Activated CD4-positive, alpha-beta T cell treated with anti-CD3 and anti-CD28 coated beads, Interleukin-2, amount 50 U/mL, for 48 hours (primary cell): ENCODE data around the gene CLEC20A.

ENCODE experiments used
- DNase-seq, 2 experiments: peaks; one replicate each; pipeline ENCODE4 v3.0.0-alpha.2; 2020

The CLEC20A gene

GRCh38 chr1:178498896-178499675, 2.3 kb upstream of the CLEC20A start:
- no peak for DNase-seq

DNA sequence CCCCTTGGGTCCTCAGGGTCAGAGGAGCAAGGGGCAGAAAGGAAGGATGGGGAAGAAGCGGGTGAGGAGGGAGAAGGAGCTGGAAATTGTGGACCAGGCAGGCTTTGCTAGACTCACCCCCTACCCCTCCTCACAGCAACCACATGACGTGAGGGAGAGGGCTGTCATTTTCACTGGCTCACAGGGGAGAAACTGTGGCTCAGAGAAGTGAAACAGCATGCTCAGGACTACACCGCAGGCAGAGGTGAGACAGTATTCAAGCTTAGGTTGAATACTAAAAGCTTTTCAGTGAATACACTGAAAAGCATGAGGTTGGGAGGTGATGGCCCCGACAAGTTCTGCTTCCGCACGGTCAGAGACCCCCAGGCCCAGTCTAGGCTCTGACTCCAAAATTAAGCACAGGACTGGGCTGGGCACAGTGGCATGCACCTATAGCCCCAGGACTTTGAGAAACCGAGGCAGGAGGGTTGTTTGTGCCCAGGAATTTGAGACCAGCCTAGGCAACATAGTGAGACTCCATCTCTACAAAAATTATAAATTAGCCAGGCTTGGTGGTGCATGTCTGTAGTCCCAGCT, 1.2 kb upstream of the CLEC20A start:
- no peak for DNase-seq

DNA sequence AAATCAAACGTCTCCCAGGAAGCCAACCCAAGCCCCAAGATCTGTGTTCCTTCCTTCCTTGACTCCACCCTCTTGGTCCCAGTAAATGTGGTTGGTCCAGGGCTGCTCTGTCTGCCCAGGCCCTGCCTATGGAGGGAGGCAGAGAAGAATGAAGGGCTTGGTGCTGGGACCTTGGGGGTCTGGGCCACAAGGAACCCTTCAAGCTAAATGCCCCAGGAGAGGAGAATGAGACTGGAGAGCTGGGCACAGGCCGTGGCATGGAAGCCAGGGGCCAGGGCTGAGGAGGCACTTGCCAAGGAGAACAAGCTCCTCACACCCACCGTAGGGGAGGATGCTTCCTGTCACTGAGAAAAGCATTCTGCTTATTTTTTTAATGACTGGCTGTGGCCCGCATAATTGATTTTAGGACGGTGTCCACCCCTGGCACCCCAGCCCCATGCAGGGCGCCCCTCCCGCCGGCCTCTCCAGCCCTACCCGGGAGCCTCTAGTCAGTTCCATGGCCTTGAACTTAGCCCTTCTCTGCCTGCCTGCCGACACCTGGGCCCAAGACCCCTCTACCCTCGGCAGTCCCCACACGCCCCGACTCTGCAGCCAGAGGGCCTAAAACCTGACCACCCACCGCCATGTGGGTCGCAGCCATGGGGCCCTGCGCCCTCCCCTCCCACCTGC, 889 bp downstream of the CLEC20A start:
- DNase-seq = no peak

- DNase-seq = no peak
Observed at GRCh38 chr1:178495158-178495557, 1.6 kb downstream of the CLEC20A start.

DNA sequence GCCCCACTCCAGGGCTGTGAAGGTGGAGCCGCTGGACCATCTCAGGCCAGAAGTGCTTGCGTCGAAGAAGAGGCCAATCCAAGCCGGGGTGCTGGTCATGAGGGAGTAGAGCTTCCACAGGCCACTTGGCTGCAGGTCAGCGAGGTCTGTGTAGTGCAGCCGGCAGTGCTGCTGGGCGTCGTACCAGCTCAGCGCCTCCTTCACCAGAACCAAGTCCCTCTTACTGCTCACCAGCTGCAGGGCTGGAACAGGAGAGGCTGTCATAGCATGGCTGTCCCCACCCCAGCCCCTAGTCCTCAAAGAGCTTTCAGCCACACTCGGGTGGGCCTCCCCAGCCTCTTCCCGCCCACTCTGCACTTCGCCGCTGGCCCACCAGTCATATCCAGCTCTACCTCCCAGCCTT, 2.2 kb downstream of the CLEC20A start:
- no peak for DNase-seq

GRCh38 chr1:178493301-178493741, 3.4 kb downstream of the CLEC20A start:
- DNase-seq = no peak

DNA sequence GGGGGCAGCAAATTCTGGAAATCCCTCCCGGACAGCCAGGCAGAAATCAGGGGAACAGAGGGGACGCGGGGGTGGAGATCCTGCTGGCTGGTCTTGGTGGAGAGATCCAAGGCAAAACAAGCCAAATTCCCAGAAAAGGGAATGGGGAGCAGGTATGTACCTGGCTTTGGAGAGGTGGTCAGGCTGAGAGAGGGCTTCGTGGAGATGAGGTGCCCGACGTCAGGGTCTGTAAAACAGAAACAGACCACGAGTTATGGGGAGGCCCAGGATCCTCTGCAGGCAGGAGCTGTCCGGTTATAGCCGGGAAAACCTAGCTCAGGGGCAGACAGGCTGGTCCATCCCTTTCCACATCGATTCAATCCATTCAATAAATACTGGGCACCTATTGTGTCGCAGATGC, 4.4 kb downstream of the CLEC20A start:
- DNase-seq = no peak

- no peak for DNase-seq
Observed at GRCh38 chr1:178491721-178492120, 5.0 kb downstream of the CLEC20A start.

DNA sequence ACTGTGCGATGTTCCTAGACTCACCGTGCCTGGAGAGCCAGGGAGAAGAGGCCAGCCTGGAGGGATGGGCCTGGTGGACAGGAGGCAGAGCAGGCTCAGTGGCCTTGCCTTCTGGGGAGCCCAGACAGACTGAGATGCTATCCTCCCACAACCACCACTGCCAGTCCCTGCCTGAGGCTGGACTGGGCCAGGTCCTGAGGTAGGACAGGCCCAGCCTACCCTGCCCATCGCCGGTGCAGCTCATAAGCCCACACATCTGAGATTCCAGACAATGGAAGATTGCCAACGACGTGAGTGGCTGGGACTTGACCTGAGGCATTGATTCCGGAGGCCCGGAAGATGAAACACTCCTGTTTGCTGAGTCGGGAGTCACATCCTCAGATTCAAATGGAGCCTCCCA, 5.8 kb downstream of the CLEC20A start:
- DNase-seq = no peak

- DNase-seq = no peak
Observed at GRCh38 chr1:178490136-178490535, 6.6 kb downstream of the CLEC20A start.

DNA sequence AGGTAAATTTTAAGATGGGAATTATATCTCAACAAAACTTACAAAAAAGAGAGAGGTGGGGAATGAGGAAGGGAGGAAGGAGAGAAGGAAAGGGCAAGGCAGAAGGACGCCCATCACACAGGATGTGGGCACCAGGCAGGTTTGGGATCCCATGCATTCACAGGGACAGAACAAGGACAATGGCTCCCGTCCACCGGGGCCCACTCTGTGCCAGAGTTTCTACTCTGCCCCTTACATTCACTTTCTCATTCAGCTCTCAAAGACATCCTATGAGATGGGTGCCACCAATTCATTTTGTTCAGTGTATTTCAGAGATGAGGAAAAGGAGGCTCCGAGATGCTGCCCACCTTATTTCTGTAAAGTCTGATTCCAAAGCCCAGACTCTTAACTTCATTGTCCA, 7.4 kb downstream of the CLEC20A start:
- no peak for DNase-seq

DNA sequence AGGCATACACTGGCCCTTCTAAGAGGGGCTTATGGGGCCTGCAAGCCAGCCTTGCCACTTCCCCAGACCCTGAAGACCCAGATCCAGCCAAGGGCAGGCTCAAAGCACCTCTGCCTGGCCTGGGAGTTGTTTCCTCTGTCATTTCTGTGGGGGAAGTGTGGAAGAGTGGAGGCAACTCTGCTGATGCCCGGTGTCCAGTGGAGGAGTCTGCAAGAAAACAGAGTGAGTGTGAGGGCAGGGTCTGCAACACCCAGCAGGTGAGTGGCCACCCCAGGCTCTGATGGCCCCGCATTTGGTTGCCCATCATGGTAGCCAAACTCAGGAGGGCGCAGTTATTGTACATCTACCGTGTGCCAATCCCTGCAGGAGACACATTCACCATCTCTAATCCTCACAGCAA, 8.4 kb downstream of the CLEC20A start:
- DNase-seq = no peak

DNA sequence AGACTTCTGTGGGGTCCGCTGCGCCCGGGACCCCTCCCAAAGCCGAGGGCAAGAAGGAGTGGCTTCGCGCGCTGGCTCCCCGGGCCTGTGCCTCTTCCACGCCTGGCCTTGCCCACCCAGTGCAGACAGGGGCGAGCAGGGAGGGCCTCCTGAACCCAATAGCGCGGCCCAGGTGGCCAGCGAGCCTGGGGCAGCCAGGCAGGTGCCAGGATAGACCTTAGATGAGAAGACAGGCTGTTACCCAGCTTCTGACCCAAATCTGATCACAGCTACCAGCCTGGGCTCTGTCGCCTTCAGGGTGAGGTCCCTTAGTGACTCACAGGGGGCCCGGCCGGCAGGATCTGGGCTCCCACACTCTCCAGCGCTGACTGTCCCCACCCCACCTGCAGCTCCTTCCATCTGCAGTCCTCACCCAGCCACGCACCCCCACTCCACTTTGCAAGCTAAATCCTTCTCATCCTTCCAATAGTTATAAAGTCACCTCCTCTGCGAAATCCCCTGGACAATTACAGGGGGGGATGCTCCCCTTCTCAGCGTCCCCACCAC, 9.6 kb downstream of the CLEC20A start:
- no peak for DNase-seq

GRCh38 chr1:178486100-178487069, 10.4 kb downstream of the CLEC20A start:
- no peak for DNase-seq

DNA sequence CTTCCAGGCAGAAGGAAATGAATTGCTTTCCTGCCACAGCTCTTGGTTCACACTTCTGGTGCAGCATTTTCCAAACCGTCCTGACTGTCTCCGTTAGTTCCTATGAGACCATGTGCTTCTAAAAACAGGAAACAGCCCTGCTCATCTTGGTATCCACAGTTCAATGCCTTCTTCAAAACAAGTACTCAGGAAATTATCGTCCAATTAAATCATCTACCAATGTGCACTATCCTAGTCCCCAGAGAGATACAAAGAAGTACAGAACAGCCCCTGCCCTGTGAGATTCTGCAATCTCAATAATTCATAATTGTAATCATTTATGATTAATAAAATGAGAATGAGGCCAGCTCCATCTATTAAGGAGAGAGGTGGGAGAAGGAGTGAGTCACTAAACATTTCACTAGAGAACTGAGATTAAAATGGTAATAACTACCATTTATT, 11.2 kb downstream of the CLEC20A start:
- no peak for DNase-seq

DNA sequence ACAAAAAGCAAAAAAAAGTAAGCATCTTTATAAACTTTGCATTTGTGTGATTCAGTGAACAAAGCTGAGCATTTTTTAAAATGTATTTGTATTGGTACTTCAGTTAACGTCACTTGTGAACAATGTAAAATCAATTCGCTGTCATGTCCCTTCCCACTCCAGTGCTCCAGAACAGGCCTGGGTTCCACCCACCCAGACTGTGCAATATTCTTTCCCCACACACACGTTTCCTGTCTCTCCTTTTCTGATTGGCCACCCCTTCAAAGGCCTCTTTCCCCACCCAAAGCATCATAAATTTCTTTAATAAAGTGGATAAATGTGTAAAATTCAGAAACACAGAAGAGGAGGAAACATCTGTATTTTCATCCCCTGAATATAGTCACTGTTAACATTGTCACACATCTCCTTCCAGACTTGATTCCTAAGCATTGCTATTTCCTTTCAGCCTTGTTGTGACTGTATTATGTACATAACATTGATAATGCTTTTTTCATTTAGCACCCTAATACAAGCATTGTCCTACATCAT, 12.0 kb downstream of the CLEC20A start:
- DNase-seq = no peak

DNA sequence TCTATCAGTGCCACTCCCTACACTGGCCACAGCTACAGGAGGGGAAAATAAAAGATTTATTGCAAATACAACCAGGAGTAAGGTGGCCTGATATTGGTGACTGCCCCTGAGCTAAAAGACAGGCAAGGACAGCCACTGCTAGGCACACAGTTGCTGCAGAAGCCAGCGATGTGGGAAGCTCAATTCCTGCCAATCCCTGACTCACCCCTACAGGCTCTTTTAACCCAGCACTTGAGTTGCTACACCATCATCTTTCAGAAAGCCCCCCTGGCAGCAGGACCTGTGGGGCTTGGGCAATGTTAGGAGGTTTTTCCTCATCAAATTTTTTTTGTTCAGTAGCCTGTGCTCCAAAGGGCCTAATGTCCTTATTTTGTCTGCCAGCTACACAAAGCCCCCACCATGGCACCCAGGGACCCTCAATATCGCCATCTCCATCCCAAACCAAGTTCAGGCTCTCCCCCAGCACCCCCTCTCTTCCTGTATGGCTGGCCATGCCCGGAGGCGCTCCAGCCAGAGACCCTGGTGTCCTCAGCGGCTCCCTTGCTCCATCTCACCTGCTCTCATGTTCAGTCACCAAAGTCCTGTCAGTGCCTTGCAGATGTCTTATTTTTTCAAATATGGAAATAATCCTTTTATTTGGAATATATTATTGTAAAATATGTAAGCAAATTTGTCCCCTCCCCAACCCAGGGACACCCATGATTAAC, 13.4 kb downstream of the CLEC20A start:
- no peak for DNase-seq

- DNase-seq = no peak
Observed at GRCh38 chr1:178477841-178478240, 18.9 kb downstream of the CLEC20A start.

DNA sequence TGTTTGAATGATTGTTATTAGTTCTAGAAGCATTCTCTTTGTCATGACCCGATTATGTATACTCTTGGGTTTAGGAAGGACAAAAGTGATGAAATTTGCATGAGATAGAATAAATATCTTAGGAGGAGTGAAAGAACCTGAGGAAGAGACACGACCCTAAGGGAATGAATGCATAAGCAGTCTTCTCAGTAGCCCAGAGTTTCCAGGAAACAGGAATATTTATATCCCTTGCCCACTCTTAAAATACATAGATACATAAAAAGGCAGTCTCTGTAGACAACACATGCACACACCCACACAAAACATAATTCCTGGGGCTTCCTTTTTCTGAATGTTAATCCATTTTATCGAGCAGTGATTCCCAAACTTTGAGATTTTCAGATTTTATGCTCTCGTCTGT, 19.4 kb downstream of the CLEC20A start:
- DNase-seq = no peak

- DNase-seq = no peak
Observed at GRCh38 chr1:178472531-178472930, 24.2 kb downstream of the CLEC20A start.

- DNase-seq = no peak
Observed at GRCh38 chr1:178470411-178470960, 26.3 kb downstream of the CLEC20A start.
